GM19035 (cell line): Measurements from ENCODE around the gene SPATA1.
A peak's percentile ranks its signal among the peaks of the same experiment; 100 is the strongest.
"Not testable (repeated sequence)": the region's sequence is repeated elsewhere in the genome, so short reads cannot be mapped to it uniquely, and the experiment has no call there.

Source experiments
- ATAC-seq: cut with Tn5 transposase; IDR thresholded peaks from one replicate; pipeline ENCODE4 v1.9.1; 2021; ENCODE audit not compliant: unreplicated experiment

The SPATA1 gene

DNA sequence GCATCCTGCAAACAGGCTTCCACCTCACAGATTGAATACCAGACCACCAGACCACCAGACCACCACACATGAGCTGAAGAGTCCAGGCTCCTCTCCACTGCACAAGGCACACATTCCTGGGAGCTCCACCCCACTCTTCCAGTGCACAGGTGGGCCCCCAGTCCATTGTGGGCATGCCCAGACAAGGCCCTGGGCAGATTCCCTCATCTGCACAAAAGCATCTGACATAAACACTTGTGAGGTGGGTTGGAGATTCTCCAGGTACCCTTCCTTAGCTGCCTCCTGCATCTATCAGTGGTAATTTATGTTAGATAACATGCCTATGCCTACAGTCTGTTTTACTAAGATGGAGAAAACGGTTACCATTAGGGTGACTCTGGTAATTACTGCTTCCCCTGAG is 79.6 kb downstream of the SPATA1 start:
- ATAC-seq: no peak

DNA sequence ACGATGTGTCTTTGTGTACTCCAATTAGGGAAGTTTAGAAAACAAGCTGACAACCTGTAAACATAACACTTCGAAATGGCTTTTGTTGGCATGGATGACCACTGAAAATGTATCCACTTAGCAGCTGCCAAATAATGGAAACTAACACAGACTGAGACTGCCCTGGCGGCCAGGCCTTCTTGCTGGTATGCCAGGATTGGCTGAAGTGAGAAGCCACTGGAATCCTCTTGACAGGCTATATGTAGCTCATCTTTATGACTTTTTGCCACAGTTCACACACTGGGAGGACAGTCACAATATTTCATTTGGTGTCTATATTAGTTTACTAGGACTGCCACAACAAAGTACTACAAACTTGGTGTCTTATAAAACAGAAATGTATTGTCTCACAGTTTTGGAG is 80.9 kb downstream of the SPATA1 start:
- no peak for ATAC-seq

DNA sequence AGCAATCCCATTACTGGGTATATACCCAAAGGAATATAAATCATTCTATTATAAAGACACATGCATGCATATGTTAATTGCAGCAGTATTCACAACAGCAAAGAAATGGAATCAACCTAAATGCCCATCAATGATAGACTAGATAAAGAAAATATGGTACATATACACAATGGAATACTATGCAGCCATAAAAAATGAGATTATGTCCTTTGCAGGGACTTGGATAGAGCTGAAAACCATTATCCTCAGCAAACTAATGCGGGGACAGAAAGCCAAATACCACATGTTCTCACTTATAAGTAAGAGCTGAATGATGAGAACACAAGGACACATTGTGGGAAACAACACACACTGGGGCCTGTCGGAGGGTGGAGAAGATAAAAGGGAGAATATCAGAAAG is 88.8 kb downstream of the SPATA1 start:
- ATAC-seq: not testable (repeated sequence)

DNA sequence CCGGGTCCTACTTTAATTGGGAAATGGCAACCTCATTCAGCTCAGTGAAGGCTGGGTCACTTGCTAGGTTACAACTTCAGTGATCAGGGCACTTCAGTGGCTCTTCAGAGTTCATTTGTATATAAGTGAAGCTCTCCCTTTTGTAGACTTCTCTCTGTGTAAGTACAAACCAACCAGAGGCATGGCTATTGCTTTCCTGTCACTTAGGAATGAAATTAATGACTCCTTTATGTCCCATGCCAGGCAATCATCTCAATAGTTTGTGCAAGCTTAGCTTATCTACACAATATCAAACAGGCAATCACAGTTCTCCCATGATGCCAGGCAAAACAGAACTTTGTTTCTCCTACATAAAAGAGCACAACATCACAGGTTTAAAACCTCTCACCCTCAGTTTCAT is 90.8 kb downstream of the SPATA1 start:
- ATAC-seq: no peak

GRCh38 chr1:84598418-84598817 is 92.2 kb downstream of the SPATA1 start:
- ATAC-seq: no peak

GRCh38 chr1:84598846-84599741 is 92.9 kb downstream of the SPATA1 start:
- peak; percentile 73 for ATAC-seq

DNA sequence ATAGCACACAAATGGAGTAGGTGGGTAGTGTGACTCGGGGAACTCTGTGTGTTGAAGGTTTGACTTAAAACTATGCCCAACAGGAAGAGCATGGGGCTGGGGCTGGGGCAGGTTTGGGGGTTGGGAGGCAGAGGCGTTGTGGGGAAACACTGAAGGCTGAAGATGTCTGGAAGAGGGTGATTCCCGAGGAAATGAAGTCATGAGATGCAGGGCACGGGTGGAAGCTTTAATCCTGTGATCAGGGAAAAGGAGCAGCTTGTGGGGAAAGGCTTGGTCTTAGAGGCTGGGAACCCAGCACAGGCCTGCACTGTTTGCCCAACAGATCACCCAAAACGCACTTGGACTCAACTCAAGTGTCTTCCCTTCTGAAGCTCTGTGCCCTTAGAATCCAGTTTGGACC is 94.6 kb downstream of the SPATA1 start:
- ATAC-seq: no peak

DNA sequence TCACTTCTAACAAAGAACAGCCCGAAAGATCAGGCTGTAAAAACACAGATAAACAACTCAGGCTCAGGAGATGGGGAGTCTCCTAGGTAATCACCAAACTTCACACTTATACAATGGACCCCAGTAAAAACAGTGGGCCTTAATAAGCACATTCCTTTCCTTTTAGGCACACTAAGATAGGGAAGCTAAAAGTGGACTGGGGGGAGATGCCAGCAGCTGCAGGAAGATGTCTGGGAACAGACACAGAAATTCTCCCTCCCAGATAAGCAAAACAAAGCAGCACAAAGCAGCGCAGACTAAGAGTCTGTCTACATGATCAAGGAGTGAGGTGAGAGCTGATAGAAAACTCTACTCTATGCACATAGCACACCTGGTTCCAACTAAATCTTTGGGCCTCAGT is 97.0 kb downstream of the SPATA1 start:
- no peak for ATAC-seq

DNA sequence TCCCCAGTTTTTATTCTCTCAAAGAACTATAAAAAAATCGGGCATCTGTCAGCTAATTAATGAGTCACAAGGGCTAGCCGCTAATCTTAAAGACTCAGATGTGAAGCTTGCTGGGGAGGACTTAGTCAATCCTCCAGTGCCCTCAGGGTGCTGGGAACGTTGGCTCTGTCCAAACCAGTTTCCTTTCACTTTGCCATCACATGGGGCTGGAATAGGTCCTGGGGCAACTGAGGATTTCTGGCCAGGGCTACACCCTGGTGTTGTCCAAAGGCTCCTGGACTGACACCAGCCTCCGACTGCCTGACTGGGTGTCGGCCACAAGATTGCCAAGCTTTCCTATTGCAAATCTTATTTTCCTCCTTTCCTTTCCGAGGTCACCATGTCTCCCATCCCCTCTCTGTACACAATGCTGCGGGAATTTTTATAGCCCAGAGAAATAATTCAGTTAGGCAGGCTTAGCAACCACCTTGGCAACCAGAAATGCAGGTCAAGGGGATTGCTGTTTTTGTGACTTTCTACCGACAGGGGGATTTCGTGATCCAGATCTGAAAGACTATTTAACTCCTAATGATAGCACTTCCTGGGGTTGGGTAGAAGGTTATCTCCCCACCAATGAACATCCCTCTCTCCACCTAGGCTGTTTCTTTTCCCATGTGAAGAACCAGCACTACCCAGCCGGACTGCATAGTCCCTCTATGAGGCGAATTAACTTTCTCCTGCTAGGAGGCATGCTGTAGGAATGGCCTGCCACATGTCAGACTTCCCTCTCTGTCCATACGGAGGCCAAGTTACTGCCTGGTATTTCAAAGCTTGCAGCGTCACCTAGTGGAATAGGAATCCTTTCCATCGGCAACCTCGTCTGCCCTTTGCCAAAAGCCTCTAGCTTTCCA is 98.0 kb downstream of the SPATA1 start:
- ATAC-seq: no peak

DNA sequence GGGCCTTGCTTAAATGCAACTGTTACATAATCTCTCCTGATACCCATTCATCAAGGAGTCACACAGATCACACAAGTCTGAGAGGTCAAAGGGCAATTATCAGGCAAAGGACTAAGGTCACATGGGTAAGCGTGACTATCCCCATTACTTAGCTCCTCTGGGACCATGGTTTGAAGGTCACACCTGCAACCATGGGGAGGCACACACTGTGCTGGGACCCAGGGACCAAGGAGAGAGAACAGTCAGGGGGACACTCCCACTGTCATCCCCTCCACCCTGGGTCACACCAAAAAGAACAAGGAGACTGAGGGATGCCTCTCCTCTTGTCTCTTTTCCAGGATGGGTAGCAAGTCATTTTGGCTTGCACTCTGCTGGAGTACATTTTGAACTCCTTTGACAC is 99.0 kb downstream of the SPATA1 start:
- ATAC-seq: no peak

DNA sequence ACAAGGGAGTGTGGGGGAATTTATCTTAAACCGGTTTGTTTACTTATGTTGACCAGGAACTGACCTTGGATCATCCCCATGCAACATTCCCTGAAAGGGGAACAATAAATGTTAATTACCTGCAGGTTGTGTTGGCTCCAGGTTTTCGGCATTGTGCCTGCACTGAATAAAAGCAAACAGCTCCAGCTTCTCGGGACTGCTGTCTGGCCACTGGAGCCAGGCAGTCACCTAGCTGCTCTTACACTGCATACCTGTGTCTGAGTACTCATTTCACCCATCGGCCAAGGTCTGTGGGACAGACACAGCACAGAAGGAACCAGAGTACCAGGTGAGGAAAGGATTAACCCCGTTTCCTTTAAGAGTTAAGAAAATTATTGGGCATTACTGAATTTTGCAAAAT is 100.8 kb downstream of the SPATA1 start:
- ATAC-seq: no peak

- ATAC-seq: no peak
Measured at GRCh38 chr1:84611091-84611490, 104.9 kb downstream of the SPATA1 start.

- no peak for ATAC-seq
Measured at GRCh38 chr1:84611796-84612195, 105.6 kb downstream of the SPATA1 start.

- ATAC-seq: no peak
Measured at GRCh38 chr1:84613026-84613425, 106.8 kb downstream of the SPATA1 start.

GRCh38 chr1:84613887-84614286 is 107.7 kb downstream of the SPATA1 start:
- ATAC-seq: no peak

DNA sequence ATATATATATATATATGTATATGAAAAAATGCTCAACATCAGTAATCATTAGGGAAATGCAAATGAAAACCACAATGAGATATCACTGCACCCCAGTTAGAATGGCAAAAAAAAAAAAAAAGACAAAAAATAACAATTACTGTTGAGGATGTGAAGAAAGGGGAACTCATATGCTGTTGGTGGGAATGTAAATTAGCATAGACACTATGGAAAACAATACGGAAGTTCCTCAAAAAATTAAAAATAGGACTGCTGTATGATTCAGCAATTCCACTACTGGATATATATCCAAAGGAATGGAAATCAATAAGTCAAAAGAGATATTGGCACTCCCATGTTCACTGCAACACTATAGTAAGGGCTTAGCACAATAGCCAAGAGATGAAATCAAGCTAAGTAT is 109.6 kb downstream of the SPATA1 start:
- no peak for ATAC-seq
